ENCODE data around the gene OR4M1.
"Not testable (repeated sequence)": the region's sequence is repeated elsewhere in the genome, so short reads cannot be mapped to it uniquely, and the experiment has no call there.

The OR4M1 gene

GRCh38 chr14:19823765-19824164 lies 50.5 kb downstream of the OR4M1 start:
- no peak for DNase-seq

- DNase-seq = not testable (repeated sequence)
Observed at GRCh38 chr14:19827626-19828244, 54.4 kb downstream of the OR4M1 start.

GRCh38 chr14:19828314-19828713 lies 55.0 kb downstream of the OR4M1 start:
- no peak for DNase-seq

Measured in CD4-positive, alpha-beta T cell treated with Interleukin-4 for 1 hour (primary cell).